Measurements from ENCODE around the gene ZNF783.

Gene ZNF783

GRCh38 chr7:149281508-149282330 lies 19.7 kb downstream of the ZNF783 start:
- DNase-seq (ENCODE audit: low spot score), result no peak

- DNase-seq (ENCODE audit: low spot score), result no peak
These were observed 20.3 kb downstream of the ZNF783 start for GRCh38 chr7:149282331-149282655.

GRCh38 chr7:149283321-149283720 lies 21.3 kb downstream of the ZNF783 start:
- no peak for DNase-seq (ENCODE audit: low spot score)

GRCh38 chr7:149284343-149284742 lies 22.3 kb downstream of the ZNF783 start:
- DNase-seq (ENCODE audit: low spot score), result no peak

- peak; percentile 98 for DNase-seq (ENCODE audit: low spot score)
These were observed 23.0 kb downstream of the ZNF783 start for GRCh38 chr7:149284850-149285585.

GRCh38 chr7:149285603-149286002 lies 23.6 kb downstream of the ZNF783 start:
- DNase-seq (ENCODE audit: low spot score), result peak; percentile 41

GRCh38 chr7:149286811-149287400 lies 24.9 kb downstream of the ZNF783 start:
- DNase-seq (ENCODE audit: low spot score), result no peak

GRCh38 chr7:149287622-149288021 lies 25.6 kb downstream of the ZNF783 start:
- DNase-seq (ENCODE audit: low spot score), result no peak

- no peak for DNase-seq (ENCODE audit: low spot score)
These were observed 27.3 kb downstream of the ZNF783 start for GRCh38 chr7:149289262-149289661.

GRCh38 chr7:149289856-149290255 lies 27.9 kb downstream of the ZNF783 start:
- no peak for DNase-seq (ENCODE audit: low spot score)

- DNase-seq (ENCODE audit: low spot score), result no peak
These were observed 29.2 kb downstream of the ZNF783 start for GRCh38 chr7:149291036-149291780.

- no peak for DNase-seq (ENCODE audit: low spot score)
These were observed 29.9 kb downstream of the ZNF783 start for GRCh38 chr7:149291781-149292461.

- no peak for DNase-seq (ENCODE audit: low spot score)
These were observed 30.4 kb downstream of the ZNF783 start for GRCh38 chr7:149292462-149292823.

- no peak for DNase-seq (ENCODE audit: low spot score)
These were observed 31.3 kb downstream of the ZNF783 start for GRCh38 chr7:149293338-149293737.

- no peak for DNase-seq (ENCODE audit: low spot score)
These were observed 32.1 kb downstream of the ZNF783 start for GRCh38 chr7:149293946-149294633.

- DNase-seq (ENCODE audit: low spot score), result no peak
These were observed 32.9 kb downstream of the ZNF783 start for GRCh38 chr7:149294634-149295480.

- no peak for DNase-seq (ENCODE audit: low spot score)
These were observed 33.5 kb downstream of the ZNF783 start for GRCh38 chr7:149295481-149295850.

GRCh38 chr7:149296368-149296767 lies 34.4 kb downstream of the ZNF783 start:
- no peak for DNase-seq (ENCODE audit: low spot score)

GRCh38 chr7:149297034-149297755 lies 35.2 kb downstream of the ZNF783 start:
- no peak for DNase-seq (ENCODE audit: low spot score)

Data from AG08395 (cell line).